GM21528 (cell line): Measurements from ENCODE around the gene PRSS2.
A peak's percentile ranks its signal among the peaks of the same experiment; 100 is the strongest.
"Not testable (repeated sequence)": the region's sequence is repeated elsewhere in the genome, so short reads cannot be mapped to it uniquely, and the experiment has no call there.

Experiments used
- ATAC-seq: cut with Tn5 transposase; IDR thresholded peaks from one replicate; pipeline ENCODE4 v1.9.1; 2021; ENCODE audit warnings: mild to moderate bottlenecking, moderate library complexity; ENCODE audit not compliant: unreplicated experiment, low FRiP score

PRSS2 gene

GRCh38 chr7:142758312-142758711, 12.5 kb upstream of the PRSS2 start:
- not testable (repeated sequence) for ATAC-seq

GRCh38 chr7:142759433-142759832, 11.3 kb upstream of the PRSS2 start:
- ATAC-seq, result no peak

GRCh38 chr7:142760071-142760642, 10.6 kb upstream of the PRSS2 start:
- no peak for ATAC-seq

GRCh38 chr7:142761606-142762005, 9.2 kb upstream of the PRSS2 start:
- ATAC-seq, result not testable (repeated sequence)

GRCh38 chr7:142762104-142762503, 8.7 kb upstream of the PRSS2 start:
- no peak for ATAC-seq

- ATAC-seq, result no peak
These were observed 3.3 kb upstream of the PRSS2 start for GRCh38 chr7:142767451-142767850.

- no peak for ATAC-seq
These were observed 2.9 kb upstream of the PRSS2 start for GRCh38 chr7:142767861-142768260.

- not testable (repeated sequence) for ATAC-seq
These were observed 1.9 kb upstream of the PRSS2 start for GRCh38 chr7:142768885-142769284.

GRCh38 chr7:142771353-142771723, 568 bp downstream of the PRSS2 start:
- ATAC-seq, result peak; percentile 88

- no peak for ATAC-seq
These were observed 1.3 kb downstream of the PRSS2 start for GRCh38 chr7:142772051-142772450.

- no peak for ATAC-seq
These were observed 1.9 kb downstream of the PRSS2 start for GRCh38 chr7:142772673-142773072.

- ATAC-seq, result no peak
These were observed 2.5 kb downstream of the PRSS2 start for GRCh38 chr7:142773230-142773629.

- no peak for ATAC-seq
These were observed 3.4 kb downstream of the PRSS2 start for GRCh38 chr7:142773937-142774744.

GRCh38 chr7:142774826-142775225, 4.1 kb downstream of the PRSS2 start:
- no peak for ATAC-seq

- ATAC-seq, result not testable (repeated sequence)
These were observed 4.8 kb downstream of the PRSS2 start for GRCh38 chr7:142775351-142776115.

GRCh38 chr7:142776206-142776844, 5.6 kb downstream of the PRSS2 start:
- ATAC-seq, result no peak

- not testable (repeated sequence) for ATAC-seq
These were observed 6.1 kb downstream of the PRSS2 start for GRCh38 chr7:142776845-142777225.

- ATAC-seq, result no peak
These were observed 6.5 kb downstream of the PRSS2 start for GRCh38 chr7:142777318-142777717.

- peak; percentile 95 for ATAC-seq
These were observed 12.4 kb downstream of the PRSS2 start for GRCh38 chr7:142782922-142783900.

- no peak for ATAC-seq
These were observed 13.3 kb downstream of the PRSS2 start for GRCh38 chr7:142784096-142784495.
